ENCODE data around the gene ZC3H7A.
"Not testable (repeated sequence)": the region's sequence is repeated elsewhere in the genome, so short reads cannot be mapped to it uniquely, and the experiment has no call there.

Gene ZC3H7A

DNA sequence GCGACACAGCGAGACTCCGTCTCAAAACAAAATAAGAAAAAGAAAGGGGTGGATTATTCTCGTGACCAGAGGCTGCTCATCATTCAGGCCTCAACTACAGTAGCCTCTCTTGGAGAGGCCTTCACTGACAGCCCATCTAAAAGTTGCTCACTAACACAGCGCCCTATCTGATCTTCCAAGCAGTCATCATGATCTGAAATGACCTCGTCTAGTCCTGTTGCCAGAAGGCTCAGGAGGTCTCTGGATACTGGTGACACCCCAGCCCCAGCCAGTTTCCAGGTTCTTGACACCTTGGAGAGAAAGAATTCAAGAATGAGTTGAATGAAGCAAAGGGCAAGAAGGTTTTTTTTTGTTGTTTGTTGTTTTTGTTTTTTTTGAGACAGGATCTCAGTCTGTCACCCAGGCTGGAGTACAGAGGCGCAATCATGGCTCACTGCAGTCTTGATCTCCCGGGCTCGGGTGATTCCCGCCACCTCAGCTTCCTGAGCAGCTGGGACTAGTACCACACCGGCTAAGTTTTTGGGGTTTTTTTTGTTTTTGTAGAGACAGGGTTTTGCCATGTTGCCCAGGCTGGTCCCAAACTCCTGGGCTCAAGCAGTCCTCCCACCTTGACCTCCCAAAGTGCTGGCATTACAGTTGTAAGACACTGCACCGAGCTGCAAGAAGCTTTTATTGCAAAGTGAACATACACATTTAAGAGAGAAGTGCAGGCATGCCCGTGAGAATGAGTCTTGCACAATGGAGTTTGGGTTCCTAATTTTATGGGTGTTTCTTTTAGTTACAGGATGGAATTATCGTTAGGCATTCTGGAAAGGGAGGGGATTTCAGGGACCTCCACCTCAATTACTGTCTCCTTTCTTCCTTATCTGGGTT is 2.7 kb upstream of the ZC3H7A start:
- DNase-seq: no peak

DNA sequence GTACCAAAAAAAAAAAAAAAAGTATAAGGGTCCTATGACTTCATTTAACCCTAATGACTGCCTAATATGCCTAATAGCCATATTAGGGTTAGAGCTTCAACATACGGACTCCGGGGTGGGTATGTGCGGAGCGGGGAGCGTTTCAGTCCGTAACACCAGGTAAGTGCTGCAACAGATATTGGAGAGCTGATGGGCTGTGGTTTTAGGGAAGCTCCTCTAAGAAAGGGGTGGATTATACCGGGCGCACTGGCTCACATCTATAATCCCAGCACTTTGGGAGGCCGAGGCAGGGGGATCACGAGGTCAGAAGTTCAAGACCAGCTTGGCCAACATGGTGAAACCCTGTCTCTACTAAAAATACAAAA is 1.9 kb upstream of the ZC3H7A start:
- no peak for DNase-seq

DNA sequence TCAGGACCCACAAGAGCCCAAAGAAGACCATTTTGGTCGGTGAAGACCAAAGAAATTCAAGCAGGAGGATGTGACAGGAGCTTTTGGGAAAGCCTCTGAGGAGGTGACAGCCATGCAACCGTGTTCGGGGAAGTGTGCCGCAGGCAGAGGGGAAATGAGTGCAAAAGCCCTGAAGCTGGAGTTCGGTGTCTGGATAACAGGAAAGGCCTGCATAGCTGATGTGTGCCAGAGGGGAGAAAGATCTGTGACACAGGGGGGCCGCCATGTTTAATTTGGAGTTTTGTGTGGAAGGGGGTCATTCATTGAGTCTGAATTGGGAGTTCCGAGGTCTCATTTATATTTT is 870 bp upstream of the ZC3H7A start:
- DNase-seq: peak in 1 of 2 donors; percentile 22

DNA sequence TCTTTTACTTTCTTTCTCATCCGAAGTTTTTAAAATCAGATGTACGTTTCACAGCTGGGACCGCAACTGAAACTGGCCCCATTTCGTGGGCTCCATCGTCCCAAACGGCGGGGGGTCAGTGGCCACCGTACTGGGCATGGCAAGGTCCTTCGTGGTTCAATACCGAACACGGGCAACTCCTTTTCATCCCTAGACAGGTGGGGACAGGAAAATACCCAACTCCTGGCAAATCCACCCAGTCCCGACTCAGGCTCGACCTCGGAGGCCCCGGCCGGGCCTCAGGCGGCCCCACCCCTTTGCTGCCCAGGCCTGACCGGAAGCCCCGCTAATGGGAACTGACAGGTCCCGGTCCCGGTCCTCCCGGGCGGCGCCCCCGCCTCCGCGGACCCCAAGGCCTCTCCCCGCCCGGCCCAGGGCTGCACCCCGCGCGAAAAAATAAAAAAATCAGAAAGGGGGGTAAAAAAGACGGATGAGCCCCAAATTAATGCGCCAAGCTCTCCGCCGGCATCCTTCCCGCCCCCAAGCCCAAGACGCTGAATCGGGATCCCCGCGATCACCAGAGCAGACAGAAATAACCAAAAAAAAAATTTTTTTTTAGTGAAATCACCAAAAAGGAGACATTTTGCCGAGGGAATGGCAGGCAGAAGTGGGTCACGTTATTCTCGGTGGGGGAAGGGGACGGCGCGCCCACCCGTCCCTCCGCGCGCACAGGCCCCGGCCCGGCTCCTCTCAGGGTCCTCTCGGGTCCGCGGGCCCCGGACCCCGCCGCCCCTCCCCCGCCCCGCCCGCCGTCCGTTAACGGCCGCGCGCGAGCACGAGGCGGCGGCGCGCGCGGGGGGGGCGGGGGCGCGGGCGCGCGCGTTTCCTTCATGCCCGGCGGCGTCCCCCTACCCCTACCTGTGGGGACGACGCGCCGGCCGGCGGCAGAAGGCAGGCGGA is 562 bp downstream of the ZC3H7A start:
- DNase-seq: peak; percentile 39 to 43

DNA sequence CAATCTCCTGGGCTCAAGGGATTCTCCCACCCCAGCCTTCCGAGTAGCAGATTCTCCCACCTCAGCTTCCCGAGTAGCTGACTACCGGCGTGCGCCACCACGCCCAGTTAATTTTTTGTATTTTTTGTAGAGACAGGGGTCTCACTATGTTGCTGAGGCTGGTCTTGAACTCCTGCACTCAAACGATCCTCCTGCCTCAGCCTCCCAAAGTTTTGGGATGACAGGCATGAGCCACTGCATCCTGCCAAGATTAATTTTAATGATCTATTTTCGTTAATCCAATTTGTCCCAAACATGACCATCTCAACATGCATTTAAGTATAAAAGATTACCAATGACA is 1.2 kb downstream of the ZC3H7A start:
- no peak for DNase-seq

DNA sequence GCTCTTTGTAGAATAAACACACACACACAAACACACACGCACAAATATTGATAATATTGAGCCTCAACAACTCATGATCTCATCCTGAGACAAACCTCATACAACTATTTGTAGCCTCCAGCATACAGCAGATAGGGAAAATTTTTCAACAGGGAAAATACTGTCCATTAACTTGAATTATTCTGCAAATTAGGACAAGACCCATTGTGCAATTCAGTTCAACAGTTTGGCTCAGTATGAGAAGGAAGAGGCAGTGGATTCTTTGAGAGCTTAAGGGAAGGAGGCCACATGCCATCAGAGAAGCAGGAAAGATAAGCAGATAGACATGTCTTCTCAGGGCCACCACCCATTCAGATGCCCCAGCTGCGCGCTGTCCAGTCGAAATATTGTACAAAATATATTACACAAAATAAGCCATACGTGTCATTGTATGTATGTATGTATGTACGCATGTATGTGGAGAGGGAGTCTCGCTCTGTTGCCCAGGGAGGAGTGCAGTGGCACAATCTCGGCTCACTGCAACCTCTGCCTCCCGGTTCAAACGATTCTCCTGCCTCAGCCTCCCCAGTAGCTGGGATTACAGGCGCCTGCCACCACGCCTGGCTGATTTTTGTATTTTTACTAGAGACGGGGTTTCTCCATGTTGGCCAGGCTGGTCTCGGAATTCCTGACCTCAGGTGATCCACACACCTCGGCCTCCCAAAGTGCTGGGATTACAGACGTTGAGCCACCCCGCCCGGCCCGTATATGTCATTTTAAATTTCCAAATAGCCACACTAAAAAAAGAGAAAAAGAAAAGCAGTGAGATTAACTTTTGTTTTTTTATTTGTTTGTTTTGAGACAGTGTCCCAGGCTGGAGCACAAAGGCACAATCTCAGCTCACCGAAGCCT is 1.8 kb downstream of the ZC3H7A start:
- DNase-seq: no peak

DNA sequence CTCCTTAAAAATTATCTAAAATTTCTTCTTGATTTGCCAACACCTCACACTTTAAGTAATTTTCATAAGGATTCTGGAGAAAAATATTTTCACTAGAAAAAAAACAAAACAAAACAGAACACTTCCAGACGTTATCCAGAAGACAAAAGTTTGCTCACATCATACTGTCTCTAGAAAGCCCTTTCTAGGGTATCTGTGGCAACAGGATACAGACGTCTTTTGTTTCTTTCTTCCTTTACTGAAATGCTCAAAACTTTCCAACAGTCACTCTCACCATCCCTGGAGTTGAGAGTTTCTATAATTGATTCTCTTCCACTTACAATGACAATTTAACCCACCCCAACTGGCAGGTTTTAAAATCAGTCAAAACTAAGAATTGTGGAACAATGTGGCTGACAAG is 2.6 kb downstream of the ZC3H7A start:
- no peak for DNase-seq

DNA sequence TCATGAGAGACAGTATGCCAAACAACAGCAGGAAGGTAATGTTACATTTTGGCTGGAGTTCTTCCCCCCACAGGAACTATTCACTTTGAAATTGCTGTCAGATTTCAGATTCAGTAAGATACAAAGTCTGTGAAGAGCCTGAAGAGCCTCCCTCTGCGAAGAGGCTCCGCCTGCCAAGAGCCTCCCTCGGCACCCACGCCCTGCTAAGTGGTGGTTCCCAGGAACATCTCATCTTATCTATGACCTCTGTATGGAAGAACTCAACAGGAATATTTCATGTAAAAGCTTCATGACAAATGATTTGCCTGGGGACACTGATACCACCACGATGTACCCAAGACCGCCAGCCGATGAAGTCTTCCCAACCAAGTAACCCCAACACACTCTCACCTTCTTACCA is 3.2 kb downstream of the ZC3H7A start:
- no peak for DNase-seq

DNA sequence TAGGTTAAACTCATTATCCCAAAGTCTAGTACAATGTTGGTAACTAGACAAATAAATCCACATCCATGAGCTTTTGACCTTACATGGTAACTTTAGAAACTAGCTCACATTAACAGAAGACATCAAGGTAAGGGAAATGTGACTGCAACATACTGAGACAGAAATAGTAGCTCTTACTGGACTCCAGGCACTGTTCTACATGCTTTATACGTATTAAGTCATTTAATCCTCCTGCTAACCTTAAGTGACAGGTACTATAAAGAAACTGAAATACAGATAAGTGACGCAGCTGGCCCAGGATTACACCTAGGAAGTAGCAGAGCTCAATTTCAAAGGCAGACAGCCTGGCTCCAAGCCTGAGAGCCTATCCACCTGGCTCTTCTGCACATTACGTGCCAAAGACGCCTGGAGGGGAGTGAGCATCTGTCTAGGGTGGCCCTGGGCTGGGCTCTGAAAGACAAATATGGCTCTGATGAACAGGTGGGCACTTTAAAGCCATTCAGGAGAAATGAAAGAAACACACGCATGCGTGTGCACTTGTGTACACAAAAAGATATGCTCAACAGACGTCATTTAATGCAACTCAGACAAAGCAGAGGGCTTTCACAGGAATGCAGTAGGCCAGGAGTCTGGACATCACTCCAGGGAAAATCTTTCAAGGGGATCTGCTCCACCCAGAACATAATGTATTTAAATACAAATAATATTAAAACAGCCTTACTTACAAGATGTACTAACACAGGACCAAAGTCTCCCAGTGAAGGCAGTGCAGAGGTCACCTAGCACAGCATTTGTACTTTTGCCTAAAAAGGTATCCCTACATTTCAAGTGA is 4.4 kb downstream of the ZC3H7A start:
- DNase-seq: no peak

DNA sequence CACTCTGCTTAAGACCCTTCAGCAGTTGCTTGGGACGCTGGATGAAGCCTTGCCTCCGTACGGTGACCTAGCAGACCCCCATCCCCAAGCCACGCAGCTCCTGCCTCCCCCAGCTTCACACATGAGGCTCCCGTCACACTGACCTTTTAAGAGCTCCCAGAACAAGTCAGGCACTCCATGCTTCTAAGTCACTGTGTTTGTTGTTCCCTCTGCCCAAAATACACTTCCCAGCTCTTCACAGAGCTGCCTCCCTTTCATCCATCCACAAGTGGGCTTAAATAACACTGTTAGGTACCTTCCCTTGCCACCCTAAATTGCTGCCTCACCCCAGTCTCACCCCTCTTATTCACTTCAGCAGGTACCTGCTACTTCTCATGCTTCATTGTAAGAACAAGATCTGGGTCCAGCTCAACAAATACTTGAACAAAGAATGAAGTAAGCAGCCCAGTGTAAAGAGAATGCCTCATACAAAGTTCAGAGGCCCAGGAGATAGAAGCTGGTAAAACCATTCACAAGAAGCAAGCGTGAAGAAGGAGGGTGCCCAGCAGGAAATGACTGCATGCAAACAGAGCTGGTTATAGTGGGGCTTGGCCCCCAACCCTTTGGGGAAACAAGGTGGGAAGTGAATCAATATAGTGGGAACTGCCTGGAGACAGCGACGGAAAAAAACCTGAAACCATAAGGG is 5.8 kb downstream of the ZC3H7A start:
- no peak for DNase-seq

DNA sequence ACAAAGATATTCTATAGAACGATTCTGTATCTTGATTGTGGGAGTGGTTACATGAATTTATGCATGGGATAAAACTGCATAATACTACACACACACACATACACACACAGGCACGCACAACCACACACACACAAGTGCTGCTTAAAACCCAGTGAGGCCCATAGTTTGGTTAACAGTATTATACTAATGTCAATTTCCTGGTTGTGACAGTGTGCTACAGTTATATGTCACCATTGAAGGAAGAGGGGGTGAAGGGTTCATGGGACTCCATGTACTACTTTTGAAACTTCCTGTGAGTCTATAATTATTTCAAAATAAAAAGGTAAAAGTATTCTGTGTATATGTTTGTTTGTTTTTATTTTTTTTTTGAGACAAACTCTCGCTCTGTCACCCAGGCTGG is 8.1 kb downstream of the ZC3H7A start:
- DNase-seq: no peak

DNA sequence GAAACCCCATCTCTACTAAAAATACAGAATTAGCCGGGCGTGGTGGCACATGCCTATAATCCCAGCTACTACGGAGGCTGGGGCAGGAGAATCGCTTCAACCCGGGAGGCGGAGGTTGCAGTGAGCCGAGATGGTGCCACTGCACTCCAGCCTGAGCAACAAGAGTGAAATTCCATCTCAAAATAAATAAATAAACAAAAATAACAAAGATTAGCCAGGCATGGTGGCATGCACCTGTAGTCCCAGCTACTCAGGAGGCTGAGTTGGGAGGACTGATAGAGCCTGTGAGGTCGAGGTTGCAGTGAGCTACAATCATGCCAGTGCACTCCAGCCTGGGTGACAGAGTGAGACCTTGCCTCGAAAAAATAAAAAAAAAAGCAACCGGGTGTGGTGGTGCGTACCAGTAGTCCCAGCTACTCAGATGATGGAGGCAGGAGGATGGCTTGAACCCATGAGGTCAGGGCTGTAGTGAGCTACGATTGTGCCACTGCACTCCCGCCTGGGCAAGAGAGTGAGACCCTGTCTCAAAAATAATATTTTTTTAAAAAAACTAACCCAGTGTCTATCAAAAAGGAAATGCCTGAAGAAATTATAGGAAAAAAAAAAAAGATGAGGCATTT is 12.0 kb downstream of the ZC3H7A start:
- not testable (repeated sequence) for DNase-seq

DNA sequence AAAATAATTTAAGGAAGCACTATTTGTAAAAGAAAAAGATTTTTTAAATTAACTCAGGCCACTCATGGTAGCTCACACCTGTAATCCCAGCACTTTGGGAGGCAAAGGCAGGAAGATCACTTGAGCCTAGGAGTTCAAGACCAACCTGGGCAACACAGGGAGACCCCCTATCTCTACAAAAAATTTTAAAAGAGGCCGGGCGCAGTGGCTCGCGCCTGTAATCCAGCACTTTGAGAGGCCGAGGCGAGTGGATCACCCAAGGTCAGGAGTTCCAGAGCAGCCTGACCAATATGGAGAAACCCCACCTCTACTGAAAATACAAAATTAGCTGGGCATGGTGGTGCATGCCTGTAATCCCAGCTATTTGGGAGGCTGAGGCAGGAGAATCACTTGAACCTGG is 12.7 kb downstream of the ZC3H7A start:
- not testable (repeated sequence) for DNase-seq

DNA sequence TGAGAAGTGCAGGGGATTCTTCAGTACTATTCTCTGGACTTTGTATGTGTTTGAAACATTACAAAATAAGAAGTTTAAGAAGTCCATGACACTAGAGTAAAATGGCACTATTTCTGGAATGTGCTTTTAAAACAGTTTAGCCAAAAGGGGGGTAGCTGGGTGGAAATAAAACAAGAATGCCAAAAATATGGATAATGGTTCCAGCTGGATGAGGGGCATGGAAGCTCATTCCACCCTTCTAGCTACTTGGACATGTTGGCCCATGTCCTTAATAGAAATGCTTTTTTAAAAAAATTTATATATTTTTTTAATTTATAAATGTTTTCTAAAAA is 13.1 kb downstream of the ZC3H7A start:
- no peak for DNase-seq

DNA sequence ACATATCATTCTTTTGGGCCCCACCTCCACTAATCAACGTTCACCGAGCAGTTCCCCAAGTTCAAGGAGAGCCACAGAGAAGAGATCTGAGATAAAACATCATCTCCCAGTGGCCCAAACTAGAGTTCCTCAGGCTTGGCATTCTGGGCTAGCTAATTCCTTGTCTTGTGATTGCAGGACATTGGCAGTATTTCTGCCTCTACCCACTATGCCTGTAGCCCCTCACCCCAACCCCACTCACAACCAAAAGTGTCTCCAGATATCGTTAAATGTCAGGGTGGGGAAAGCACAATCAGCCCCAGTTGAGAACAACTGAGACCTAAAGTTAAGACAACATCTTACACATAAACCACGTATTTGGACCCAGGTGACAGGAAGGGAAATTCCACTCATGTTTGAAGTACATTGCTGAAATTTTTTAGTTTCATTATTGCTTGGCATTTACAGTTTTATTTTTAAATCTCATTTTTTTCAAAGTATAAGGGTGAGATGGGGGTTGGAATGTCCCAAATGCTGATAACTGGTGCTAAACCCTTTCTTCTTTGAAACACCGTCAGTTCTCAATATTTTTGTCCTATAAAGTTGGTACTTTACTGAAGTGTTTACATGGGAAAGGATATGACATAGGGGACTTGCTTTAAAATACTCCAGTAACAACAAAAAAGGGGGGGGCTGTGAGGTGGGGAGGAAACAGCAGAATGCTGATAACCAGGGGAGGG is 13.6 kb downstream of the ZC3H7A start:
- DNase-seq: peak in 1 of 2 donors; percentile 55

DNA sequence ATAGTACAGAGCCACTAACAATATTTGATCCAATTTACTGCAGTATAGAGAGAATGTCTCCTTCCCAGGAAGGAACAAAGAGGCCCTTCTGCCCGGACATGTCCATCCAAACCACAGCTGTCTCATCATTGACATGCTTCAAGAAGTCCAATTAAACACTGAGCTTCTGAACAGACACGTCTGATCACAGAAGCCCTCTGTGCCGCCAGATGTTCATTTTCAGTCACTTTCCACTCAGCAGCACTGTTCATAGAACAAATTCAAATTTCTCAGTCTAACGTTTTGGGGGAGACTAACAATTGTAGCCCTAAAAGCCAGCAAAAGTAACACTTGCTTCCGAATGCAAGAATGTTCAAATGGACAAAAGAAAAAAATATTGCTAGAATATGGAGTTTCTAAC is 15.3 kb downstream of the ZC3H7A start:
- no peak for DNase-seq

DNA sequence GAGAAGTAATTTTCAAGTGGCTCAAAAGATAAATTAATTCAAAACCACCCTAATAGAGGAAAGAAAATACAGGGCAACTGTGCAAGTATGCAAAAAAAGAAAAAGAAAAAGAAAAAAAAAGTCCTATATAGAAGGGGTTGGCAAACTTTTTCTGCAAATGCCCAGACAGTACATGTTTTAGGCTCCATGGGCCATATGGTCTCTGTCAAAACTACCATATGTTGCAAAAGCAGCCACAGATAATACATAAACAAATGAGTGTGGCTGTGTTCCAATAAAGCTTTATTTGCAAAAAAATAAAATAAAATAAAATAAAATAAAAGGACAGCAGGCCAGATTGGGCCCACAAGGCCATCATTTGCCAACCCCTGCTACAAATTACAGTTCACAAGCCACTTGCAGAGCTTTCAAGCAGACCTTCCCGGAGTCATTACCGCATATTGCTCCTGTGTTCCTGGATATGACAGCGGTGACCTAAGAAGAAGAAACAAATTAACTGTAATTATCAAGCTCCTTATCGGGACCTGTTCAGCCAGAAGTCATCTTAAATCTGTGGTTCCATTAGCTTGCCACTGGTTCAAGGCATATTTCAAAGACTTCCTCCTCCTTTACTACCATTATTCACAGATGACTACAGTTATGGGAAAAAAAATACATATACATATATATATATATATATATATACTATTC is 15.9 kb downstream of the ZC3H7A start:
- DNase-seq: no peak

DNA sequence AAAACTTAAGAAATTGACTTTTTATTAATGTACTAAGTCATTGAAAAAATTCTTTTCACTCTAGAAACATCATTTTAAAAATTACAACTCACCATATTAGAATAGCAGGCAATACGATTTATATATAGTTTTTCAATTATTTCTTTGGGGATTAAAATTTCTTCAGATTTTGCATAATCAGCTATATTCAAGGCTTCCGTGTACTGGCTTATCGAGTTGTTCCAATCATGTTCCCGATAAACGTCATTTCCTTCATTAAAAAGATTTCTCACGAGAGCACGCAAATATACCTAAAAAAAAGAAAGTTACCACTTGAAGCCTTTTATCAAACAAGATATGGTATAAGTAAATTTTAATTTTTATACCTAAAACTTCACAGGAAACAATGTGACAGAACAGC is 18.0 kb downstream of the ZC3H7A start:
- DNase-seq: no peak

DNA sequence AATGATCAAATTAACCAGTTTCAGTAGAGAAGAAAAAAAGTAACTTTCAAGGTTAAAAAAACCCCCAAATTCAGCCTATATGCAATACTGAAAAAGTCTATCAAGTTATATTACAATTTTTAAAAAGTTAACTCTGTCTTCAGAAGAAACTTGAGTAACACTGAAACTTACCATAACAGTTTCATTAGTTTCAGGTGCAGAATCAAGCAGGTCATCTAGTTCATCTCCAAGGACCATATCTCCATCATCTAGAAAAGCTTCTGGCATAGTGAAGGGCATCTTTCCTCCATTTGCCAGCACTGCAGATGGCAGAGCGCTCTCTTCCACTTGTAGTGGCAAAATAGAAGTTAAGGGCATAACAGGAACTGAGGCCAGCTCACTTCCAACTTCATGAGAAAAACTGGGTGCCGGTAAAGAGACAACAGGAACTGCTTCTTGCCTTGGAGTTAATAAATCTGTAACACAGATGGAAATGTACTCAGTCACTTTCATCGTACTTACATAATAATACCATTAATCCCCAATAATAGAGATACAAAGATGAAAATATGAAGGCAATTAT is 22.9 kb downstream of the ZC3H7A start:
- no peak for DNase-seq

DNA sequence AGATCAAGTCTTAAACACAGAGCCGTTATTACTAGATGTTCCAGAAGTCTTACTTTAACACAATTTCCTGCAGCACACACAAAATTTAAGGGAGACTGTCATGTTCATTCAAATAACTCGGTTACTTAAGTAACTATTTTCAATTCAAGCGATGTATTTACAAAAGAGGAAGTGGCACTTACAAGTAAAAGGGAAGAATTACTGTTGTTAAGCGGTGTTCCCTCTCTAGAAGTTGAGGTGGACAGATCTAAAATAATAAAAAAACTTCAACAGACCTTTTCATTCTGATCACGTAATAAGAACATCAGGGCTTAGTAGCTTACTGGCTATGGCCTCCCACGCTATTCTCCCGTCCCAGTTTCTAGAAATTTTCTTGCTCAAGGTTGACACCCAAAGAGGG is 28.2 kb downstream of the ZC3H7A start:
- DNase-seq: no peak
